Calu3 (cell line): Measurements from ENCODE around the gene LRRC9. TPM values are rescaled to one million over a fixed set of nuclear protein-coding genes. Genes with fewer than 3 reads are reported as not detected.

ENCODE experiments used
- BruUV-seq: library from RNA; stranded (reverse); fragments of 400-500 nt; replicated peaks from 2 replicates; lab custom pipeline; 2021; lab: Mats Ljungman, UMichigan
- CTCF ChIA-PET: fragments of 300-600 bp; sonication (Branson Sonifier 250); formaldehyde crosslinking; loops from one replicate; lab custom pipeline; 2022; ENCODE audit warnings: antibody characterized with exemption; lab: Charles Lee
- DNase-seq: peaks from one replicate; pipeline ENCODE4 v3.0.0; 2022
- H3K27ac Mint-ChIP-seq: one replicate; pipeline ENCODE4 v1.8.0; 2022; ENCODE audit warnings: mixed read lengths; ENCODE audit not compliant: unreplicated experiment
- H3K27me3 Mint-ChIP-seq: one replicate; pipeline ENCODE4 v1.8.0; 2022; ENCODE audit warnings: mixed read lengths; ENCODE audit not compliant: unreplicated experiment
- H3K36me3 Mint-ChIP-seq: one replicate; pipeline ENCODE4 v1.8.0; 2022; ENCODE audit warnings: mild to moderate bottlenecking, moderate library complexity, mixed read lengths; ENCODE audit not compliant: insufficient read depth, unreplicated experiment
- H3K4me1 Mint-ChIP-seq: one replicate; pipeline ENCODE4 v1.8.0; 2022; ENCODE audit warnings: mild to moderate bottlenecking, low read depth, mixed read lengths; ENCODE audit not compliant: unreplicated experiment
- H3K4me3 Mint-ChIP-seq: one replicate; pipeline ENCODE4 v1.8.0; 2022; ENCODE audit warnings: mild to moderate bottlenecking, low read depth, moderate library complexity, mixed read lengths; ENCODE audit not compliant: unreplicated experiment
- H3K9me3 Mint-ChIP-seq: one replicate; pipeline ENCODE4 v1.8.0; 2022; ENCODE audit warnings: low read depth, mixed read lengths; ENCODE audit not compliant: unreplicated experiment
- CTCF ChIP-seq: fragments of 200-600 bp; IDR thresholded peaks from one replicate; pipeline ENCODE4 v1.8.0; 2022; ENCODE audit warnings: antibody characterized with exemption; ENCODE audit not compliant: unreplicated experiment
- intact Hi-C: fragments of 100-400 bp; cut with micrococcal nuclease; formaldehyde crosslinking; loops from one replicate; pipeline ENCODE4 v1.10.0; 2022; ENCODE audit not compliant: unreplicated experiment
- total RNA-seq: library from RNA; stranded (reverse); gene quantifications from 2 replicates; pipeline ENCODE4 v1.2.3, GENCODE V29; 2022

Gene LRRC9
- total RNA-seq, 1 experiment from 2014 or later: not detected

DNA sequence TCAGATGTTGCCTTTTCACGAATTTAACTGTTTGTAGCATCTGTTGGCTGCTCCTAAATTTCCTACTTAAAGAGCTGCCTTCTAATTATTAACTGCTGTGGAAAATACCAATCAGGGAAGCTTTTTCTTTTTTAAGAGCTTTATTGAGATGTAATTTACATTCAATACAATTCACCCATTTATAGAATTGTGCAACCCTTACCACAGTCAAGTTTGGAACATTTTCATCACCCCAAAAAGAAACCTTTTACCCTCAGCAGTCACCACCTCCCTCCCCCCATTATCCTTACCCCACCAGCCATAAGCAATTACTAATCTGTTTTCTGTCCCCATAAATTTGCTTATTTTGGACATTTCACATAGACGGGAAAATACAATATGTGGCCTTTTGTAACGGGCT is 173.1 kb downstream of the LRRC9 start:
- no TSS peak for BruUV-seq
- Mint-ChIP-seq H3K9me3 (no peaks in the 10 kb centered on the region), H3K27me3 (no peaks in the 10 kb centered on the region), H3K27ac (peak overlapping the region; percentile 77), H3K4me3 (peak overlapping the region; percentile 79), H3K36me3 (peaks cover 44% of the 10 kb centered on the region), H3K4me1 (peaks cover 25% of the 10 kb centered on the region)
- intact Hi-C loops: loop anchor here (5.0 kb wide), 1 partner anchor 159 kb away; no protein-coding TSS in a partner anchor
- no peak for TF ChIP-seq CTCF
- no peak for DNase-seq
- CTCF ChIA-PET: interaction anchor here (0.5 to 1.4 kb wide), 2 partner anchors 156 to 1365 kb away, joined by 3 read pairs; partner anchors contain the start of gene PPM1A

DNA sequence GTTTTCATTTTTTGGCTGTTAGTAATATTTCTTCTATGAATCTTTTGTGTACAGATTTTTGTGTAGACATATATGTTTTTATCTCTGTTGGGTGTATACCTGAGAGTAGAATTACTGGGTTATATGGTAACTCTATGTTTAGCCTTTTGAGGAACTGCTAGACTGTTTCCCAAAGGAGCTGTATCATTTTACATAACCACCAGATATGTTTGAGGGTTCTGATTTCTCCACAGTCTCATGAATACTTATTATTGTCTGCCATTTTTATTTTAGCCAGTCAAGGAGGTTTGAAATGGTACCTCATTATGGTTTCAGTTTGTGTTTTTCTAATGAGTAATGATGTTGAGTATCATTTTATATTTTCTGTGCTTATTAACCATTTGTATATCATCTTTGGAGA is 173.7 kb downstream of the LRRC9 start:
- no peaks in the 10 kb centered on the region for H3K27me3 Mint-ChIP-seq
- DNase-seq: no peak
- no TSS peak for BruUV-seq
- H3K4me3 Mint-ChIP-seq: peak overlapping the region; percentile 79
- H3K36me3 Mint-ChIP-seq: peaks cover 44% of the 10 kb centered on the region
- intact Hi-C loops: loop anchor here (5.0 kb wide), 1 partner anchor 159 kb away; no protein-coding TSS in a partner anchor
- H3K27ac Mint-ChIP-seq: peak overlapping the region; percentile 77
- peaks cover 25% of the 10 kb centered on the region for H3K4me1 Mint-ChIP-seq
- CTCF ChIA-PET: interaction anchor here (0.7 kb wide), 1 partner anchor 155 kb away, joined by 3 read pairs; the partner anchor contains the start of gene PPM1A
- H3K9me3 Mint-ChIP-seq: no peaks in the 10 kb centered on the region
- TF ChIP-seq CTCF: no peak

DNA sequence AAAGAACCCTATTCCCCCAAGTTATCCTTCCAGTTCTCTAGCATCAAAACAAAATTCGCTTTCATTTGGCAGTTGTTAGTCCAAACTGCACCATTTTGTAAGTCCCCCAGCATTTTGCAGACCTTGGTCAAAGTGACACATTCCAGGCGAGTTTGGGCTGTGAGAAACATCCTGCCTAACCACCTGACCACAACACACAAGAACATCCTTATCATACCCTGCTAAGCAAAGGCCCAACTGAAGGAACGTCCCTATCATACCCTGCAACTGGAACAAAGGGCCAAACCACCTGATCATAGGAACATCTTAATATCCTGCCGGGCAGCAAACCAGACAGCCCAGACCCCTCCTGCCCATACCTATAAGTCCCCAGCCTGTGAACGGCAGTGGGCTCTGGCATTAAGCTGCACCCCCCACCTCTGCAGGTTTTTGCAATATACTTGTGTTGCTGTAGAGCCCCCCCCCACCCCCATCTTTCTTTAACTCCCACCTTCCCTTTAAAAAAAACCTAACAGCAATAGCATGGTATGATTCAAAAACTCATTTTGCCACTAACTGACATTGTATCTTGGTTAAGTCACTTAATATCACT is 174.5 kb downstream of the LRRC9 start:
- peak; percentile 30 for DNase-seq
- Mint-ChIP-seq H3K4me3 (peak overlapping the region; percentile 79), H3K4me1 (peaks cover 25% of the 10 kb centered on the region), H3K9me3 (no peaks in the 10 kb centered on the region), H3K27me3 (no peaks in the 10 kb centered on the region), H3K36me3 (peaks cover 44% of the 10 kb centered on the region), H3K27ac (peak overlapping the region; percentile 77)
- no TSS peak for BruUV-seq
- TF ChIP-seq CTCF: no peak
- CTCF ChIA-PET: no interaction called here
- intact Hi-C loops: loop anchor here (5.0 kb wide), 1 partner anchor 158 kb away; no protein-coding TSS in a partner anchor

- CTCF ChIA-PET: no interaction called here
- no peaks in the 10 kb centered on the region for H3K9me3 Mint-ChIP-seq
- intact Hi-C loops: no loop called here
- peaks cover 25% of the 10 kb centered on the region for H3K4me1 Mint-ChIP-seq
- TF ChIP-seq CTCF: no peak
- peak overlapping the region; percentile 77 for H3K27ac Mint-ChIP-seq
- H3K27me3 Mint-ChIP-seq: no peaks in the 10 kb centered on the region
- peaks cover 44% of the 10 kb centered on the region for H3K36me3 Mint-ChIP-seq
- H3K4me3 Mint-ChIP-seq: peak overlapping the region; percentile 79
- BruUV-seq: no TSS peak
- DNase-seq: no peak
Measured at GRCh38 chr14:60095231-60095630, 175.3 kb downstream of the LRRC9 start.
